ENCODE data around the gene EGR4. TPM values are rescaled to one million over a fixed set of nuclear protein-coding genes. Genes with fewer than 3 reads are reported as not detected.

The EGR4 gene
- total and polyA plus RNA-seq, 5 donors = 0.48 TPM; not detected in 4

GRCh38 chr2:73290049-73290839 lies 3.1 kb downstream of the EGR4 start:
- no peak for DNase-seq
- Histone ChIP-seq H3K27me3 (ENCODE audit: control insufficient read depth, insufficient read depth) (no peaks in the 10 kb centered on the region), H3K4me3 (ENCODE audit: low read length) (no peak overlapping the region), H3K27ac (ENCODE audit: low read length) (no peak overlapping the region), H3K9me3 (ENCODE audit: control insufficient read depth, low read length) (no peaks in the 10 kb centered on the region), H3K4me1 (ENCODE audit: control insufficient read depth, insufficient read depth, low read length) (no peaks in the 10 kb centered on the region)
- WGBS = 52% methylated on average over 6 of the region's 6 CpGs
- ATAC-seq = no peak
- intact Hi-C loops (cut with DNase I) = no loop called here

GRCh38 chr2:73289304-73289703 lies 4.0 kb downstream of the EGR4 start:
- DNase-seq (no peak), ATAC-seq (no peak)
- Histone ChIP-seq H3K27me3 (ENCODE audit: control insufficient read depth, insufficient read depth) (no peaks in the 10 kb centered on the region), H3K4me3 (ENCODE audit: low read length) (no peak overlapping the region), H3K27ac (ENCODE audit: low read length) (no peak overlapping the region), H3K4me1 (ENCODE audit: control insufficient read depth, insufficient read depth, low read length) (no peaks in the 10 kb centered on the region), H3K9me3 (ENCODE audit: control insufficient read depth, low read length) (no peaks in the 10 kb centered on the region)
- intact Hi-C loops (cut with DNase I) = no loop called here

GRCh38 chr2:73286134-73286655 lies 7.2 kb downstream of the EGR4 start:
- no peak for DNase-seq
- 84% methylated on average over 3 of the region's 3 CpGs for WGBS
- no peak for ATAC-seq
- intact Hi-C loops (cut with DNase I) = no loop called here
- H3K27me3 ChIP-seq (ENCODE audit: control insufficient read depth, insufficient read depth) = no peaks in the 10 kb centered on the region
- no peak overlapping the region for H3K4me3 ChIP-seq (ENCODE audit: low read length)
- H3K9me3 ChIP-seq (ENCODE audit: control insufficient read depth, low read length) = no peaks in the 10 kb centered on the region
- H3K27ac ChIP-seq (ENCODE audit: low read length) = no peak overlapping the region
- H3K4me1 ChIP-seq (ENCODE audit: control insufficient read depth, insufficient read depth, low read length) = no peaks in the 10 kb centered on the region

GRCh38 chr2:73285159-73285739 lies 8.1 kb downstream of the EGR4 start:
- Histone ChIP-seq H3K9me3 (ENCODE audit: control insufficient read depth, low read length) (no peaks in the 10 kb centered on the region), H3K27me3 (ENCODE audit: control insufficient read depth, insufficient read depth) (no peaks in the 10 kb centered on the region), H3K4me3 (ENCODE audit: low read length) (peak overlapping the region; percentile 79), H3K4me1 (ENCODE audit: control insufficient read depth, insufficient read depth, low read length) (no peaks in the 10 kb centered on the region), H3K27ac (ENCODE audit: low read length) (no peak overlapping the region)
- intact Hi-C loops (cut with DNase I) = no loop called here
- ATAC-seq (peak; percentile 53 to 62), DNase-seq (peak in 1 of 3 donors; percentile 50)
- WGBS = 39% methylated on average over 5 of the region's 5 CpGs

- Histone ChIP-seq H3K4me1 (ENCODE audit: control insufficient read depth, insufficient read depth, low read length) (no peaks in the 10 kb centered on the region), H3K4me3 (ENCODE audit: low read length) (peak within 1 kb of the TSS; percentile 79), H3K27ac (ENCODE audit: low read length) (no peak within 1 kb of the TSS), H3K9me3 (ENCODE audit: control insufficient read depth, low read length) (no peaks in the 10 kb centered on the region), H3K27me3 (ENCODE audit: control insufficient read depth, insufficient read depth) (no peaks in the 10 kb centered on the region)
- intact Hi-C loops (cut with DNase I) = no loop called here
- peak; percentile 78 to 79 for ATAC-seq
- DNase-seq = peak in 2 of 3 donors; percentile 75 to 78
- WGBS = 2% methylated on average over 65 of the region's 69 CpGs
Measured at GRCh38 chr2:73284296-73285158, 8.8 kb downstream of the EGR4 start, which contains the start of gene FBXO41. TSS of gene FBXO41 (minus strand) at chr2:73284478. CDS start at chr2:73269630, 14,848 bp downstream.

- peak overlapping the region; percentile 79 for H3K4me3 ChIP-seq (ENCODE audit: low read length)
- no peak overlapping the region for H3K27ac ChIP-seq (ENCODE audit: low read length)
- H3K27me3 ChIP-seq (ENCODE audit: control insufficient read depth, insufficient read depth) = no peaks in the 10 kb centered on the region
- H3K4me1 ChIP-seq (ENCODE audit: control insufficient read depth, insufficient read depth, low read length) = no peaks in the 10 kb centered on the region
- DNase-seq = peak in 2 of 3 donors; percentile 41 to 52
- no peaks in the 10 kb centered on the region for H3K9me3 ChIP-seq (ENCODE audit: control insufficient read depth, low read length)
- intact Hi-C loops (cut with DNase I) = no loop called here
- peak; percentile 34 to 39 for ATAC-seq
- WGBS = 6% methylated on average over 43 of the region's 43 CpGs
Measured at GRCh38 chr2:73283545-73284295, 9.6 kb downstream of the EGR4 start.

- WGBS = 53% methylated on average over 5 of the region's 5 CpGs
- H3K9me3 ChIP-seq (ENCODE audit: control insufficient read depth, low read length) = no peaks in the 10 kb centered on the region
- ATAC-seq = no peak
- intact Hi-C loops (cut with DNase I) = no loop called here
- DNase-seq = no peak
- H3K27ac ChIP-seq (ENCODE audit: low read length) = no peak overlapping the region
- H3K4me3 ChIP-seq (ENCODE audit: low read length) = no peak overlapping the region
- no peaks in the 10 kb centered on the region for H3K4me1 ChIP-seq (ENCODE audit: control insufficient read depth, insufficient read depth, low read length)
- H3K27me3 ChIP-seq (ENCODE audit: control insufficient read depth, insufficient read depth) = no peaks in the 10 kb centered on the region
Measured at GRCh38 chr2:73282924-73283544, 10.3 kb downstream of the EGR4 start.

- H3K4me3 ChIP-seq (ENCODE audit: low read length) = no peak overlapping the region
- no peak overlapping the region for H3K27ac ChIP-seq (ENCODE audit: low read length)
- H3K27me3 ChIP-seq (ENCODE audit: control insufficient read depth, insufficient read depth) = no peaks in the 10 kb centered on the region
- intact Hi-C loops (cut with DNase I) = no loop called here
- H3K4me1 ChIP-seq (ENCODE audit: control insufficient read depth, insufficient read depth, low read length) = no peaks in the 10 kb centered on the region
- H3K9me3 ChIP-seq (ENCODE audit: control insufficient read depth, low read length) = no peaks in the 10 kb centered on the region
- ATAC-seq (no peak), DNase-seq (no peak)
Measured at GRCh38 chr2:73281244-73281643, 12.1 kb downstream of the EGR4 start.

- WGBS = 70% methylated on average over 9 of the region's 9 CpGs
- no peaks in the 10 kb centered on the region for H3K27me3 ChIP-seq (ENCODE audit: control insufficient read depth, insufficient read depth)
- H3K4me3 ChIP-seq (ENCODE audit: low read length) = no peak overlapping the region
- H3K9me3 ChIP-seq (ENCODE audit: control insufficient read depth, low read length) = no peaks in the 10 kb centered on the region
- H3K27ac ChIP-seq (ENCODE audit: low read length) = no peak overlapping the region
- ATAC-seq (no peak), DNase-seq (no peak)
- no peaks in the 10 kb centered on the region for H3K4me1 ChIP-seq (ENCODE audit: control insufficient read depth, insufficient read depth, low read length)
- intact Hi-C loops (cut with DNase I) = no loop called here
Measured at GRCh38 chr2:73279852-73280251, 13.5 kb downstream of the EGR4 start.

- Histone ChIP-seq H3K27me3 (ENCODE audit: control insufficient read depth, insufficient read depth) (no peaks in the 10 kb centered on the region), H3K9me3 (ENCODE audit: control insufficient read depth, low read length) (no peaks in the 10 kb centered on the region), H3K27ac (ENCODE audit: low read length) (no peak overlapping the region), H3K4me3 (ENCODE audit: low read length) (no peak overlapping the region), H3K4me1 (ENCODE audit: control insufficient read depth, insufficient read depth, low read length) (no peaks in the 10 kb centered on the region)
- 65% methylated on average over 1 of the region's 1 CpG for WGBS
- intact Hi-C loops (cut with DNase I) = no loop called here
- no peak for DNase-seq
- no peak for ATAC-seq
Measured at GRCh38 chr2:73272270-73272669, 21.1 kb downstream of the EGR4 start.
